GM12872 (cell line): ENCODE measurements around the gene ANKRD33B.

Source experiments
- CTCF ChIP-seq: IDR thresholded peaks from 3 replicates; pipeline ENCODE4 v1.5.1; 2011; ENCODE audit warnings: low read depth, mild to moderate bottlenecking, low read length, moderate library complexity; ENCODE audit not compliant: insufficient read depth

The ANKRD33B gene

GRCh38 chr5:10591159-10591558, 27.3 kb downstream of the ANKRD33B start:
- no peak for TF ChIP-seq CTCF

GRCh38 chr5:10591966-10592365, 28.1 kb downstream of the ANKRD33B start:
- TF ChIP-seq CTCF = no peak

GRCh38 chr5:10592601-10593000, 28.7 kb downstream of the ANKRD33B start:
- TF ChIP-seq CTCF = no peak

GRCh38 chr5:10593531-10594181, 29.8 kb downstream of the ANKRD33B start:
- TF ChIP-seq CTCF = no peak

- TF ChIP-seq CTCF = no peak
These were observed 30.8 kb downstream of the ANKRD33B start for GRCh38 chr5:10594591-10595210.

GRCh38 chr5:10595293-10595671, 31.4 kb downstream of the ANKRD33B start:
- TF ChIP-seq CTCF = no peak

- no peak for TF ChIP-seq CTCF
These were observed 31.9 kb downstream of the ANKRD33B start for GRCh38 chr5:10595672-10596309.
